GM23338 (cell line): ENCODE data around the gene LZTS3. TPM values are rescaled to one million over a fixed set of nuclear protein-coding genes. Genes with fewer than 3 reads are reported as not detected.

Source experiments
- ATAC-seq: fragments of 200-7000 bp; cut with Tn5 transposase; 3 replicates; pipeline ENCODE4 v1.9.1; 2020
- DNase-seq: peaks from one replicate; pipeline ENCODE4 v3.0.0-alpha.2; 2015; ENCODE audit warnings: low spot score
- H2AFZ ChIP-seq: fragments of 200-600 bp; sonication (generic); 2 replicates; pipeline ENCODE4 v1.8.0; 2016; ENCODE audit warnings: antibody characterized with exemption, mild to moderate bottlenecking, moderate library complexity
- H3F3A ChIP-seq: fragments of 200-600 bp; sonication (generic); replicated peaks from 2 replicates; pipeline ENCODE4 v1.8.0; 2017; ENCODE audit warnings: antibody characterized with exemption, mixed run types, low read depth
- H3K27ac ChIP-seq: fragments of 200-600 bp; sonication (generic); 2 replicates; pipeline ENCODE4 v1.6.1; 2016; ENCODE audit warnings: low read depth
- H3K27me3 ChIP-seq: fragments of 200-600 bp; sonication (generic); 2 replicates; pipeline ENCODE4 v1.8.0; 2016; ENCODE audit warnings: mild to moderate bottlenecking, mixed run types, moderate library complexity; ENCODE audit not compliant: insufficient read depth
- H3K36me3 ChIP-seq: fragments of 200-600 bp; sonication (generic); 2 replicates; pipeline ENCODE4 v1.8.0; 2016; ENCODE audit warnings: mild to moderate bottlenecking; ENCODE audit not compliant: insufficient read depth
- H3K4me1 ChIP-seq: fragments of 200-600 bp; sonication (generic); 2 replicates; pipeline ENCODE4 v1.8.0; 2016; ENCODE audit warnings: mild to moderate bottlenecking, moderate library complexity; ENCODE audit not compliant: insufficient read depth
- H3K4me2 ChIP-seq: fragments of 200-600 bp; sonication (generic); 2 replicates; pipeline ENCODE4 v1.7.1; 2017; ENCODE audit warnings: mixed run types
- H3K4me3 ChIP-seq: fragments of 200-600 bp; sonication (generic); 2 replicates; pipeline ENCODE4 v1.6.1; 2016; ENCODE audit warnings: mixed run types
- H3K79me2 ChIP-seq: fragments of 200-600 bp; sonication (generic); replicated peaks from 2 replicates; pipeline ENCODE4 v1.8.0; 2017; ENCODE audit warnings: mild to moderate bottlenecking; ENCODE audit not compliant: insufficient read depth
- H3K9me2 ChIP-seq: fragments of 200-600 bp; sonication (generic); 2 replicates; pipeline ENCODE4 v1.8.0; 2017; ENCODE audit not compliant: insufficient read depth
- H4K20me1 ChIP-seq: fragments of 200-600 bp; sonication (generic); replicated peaks from 2 replicates; pipeline ENCODE4 v1.8.0; 2017; ENCODE audit warnings: mild to moderate bottlenecking; ENCODE audit not compliant: insufficient read depth
- H3K27ac Mint-ChIP-seq: 2 replicates; pipeline ENCODE4 v1.8.0; 2020; ENCODE audit warnings: inconsistent platforms, mild to moderate bottlenecking, moderate library complexity, mixed read lengths
- H3K27me3 Mint-ChIP-seq: 3 replicates; pipeline ENCODE4 v1.8.0; 2022; ENCODE audit warnings: low read depth, mild to moderate bottlenecking, moderate library complexity, mixed read lengths, inconsistent platforms; ENCODE audit not compliant: insufficient read depth, poor library complexity
- H3K36me3 Mint-ChIP-seq: 3 replicates; pipeline ENCODE4 v1.8.0; 2021; ENCODE audit warnings: low read depth, mild to moderate bottlenecking, inconsistent platforms, moderate library complexity, mixed read lengths
- H3K4me1 Mint-ChIP-seq: 3 replicates; pipeline ENCODE4 v1.8.0; 2020; ENCODE audit warnings: mild to moderate bottlenecking, inconsistent platforms, mixed read lengths
- H3K4me3 Mint-ChIP-seq: 3 replicates; pipeline ENCODE4 v1.8.0; 2021; ENCODE audit warnings: moderate library complexity, mild to moderate bottlenecking, inconsistent platforms, mixed read lengths
- H3K9me3 Mint-ChIP-seq: 3 replicates; pipeline ENCODE4 v1.8.0; 2020; ENCODE audit warnings: moderate library complexity, mild to moderate bottlenecking, inconsistent platforms, mixed read lengths
- CREB1 ChIP-seq: fragments of 250-450 bp; sonication (Bioruptor Pico); IDR thresholded peaks from 2 replicates; pipeline ENCODE4 v1.5.0; 2020; ENCODE audit warnings: low read depth, mild to moderate bottlenecking, moderate library complexity
- EZH2 ChIP-seq: fragments of 200-600 bp; sonication (generic); IDR thresholded peaks from one replicate; pipeline ENCODE4 v1.8.0; 2017; ENCODE audit warnings: antibody characterized with exemption, mild to moderate bottlenecking, low read depth; ENCODE audit not compliant: unreplicated experiment
- EZH2phosphoT487 ChIP-seq: fragments of 200-600 bp; sonication (generic); IDR thresholded peaks from one replicate; pipeline ENCODE4 v1.8.1; 2018; ENCODE audit warnings: antibody characterized with exemption; ENCODE audit not compliant: unreplicated experiment
- JUNB ChIP-seq: IDR thresholded peaks from one replicate; pipeline ENCODE4 v1.6.1; 2016; ENCODE audit warnings: antibody characterized with exemption; ENCODE audit not compliant: unreplicated experiment
- POLR2AphosphoS5 ChIP-seq: IDR thresholded peaks from 2 replicates; pipeline ENCODE4 v1.6.1; 2016; ENCODE audit warnings: antibody characterized with exemption, low read depth
- STAT1 ChIP-seq: IDR thresholded peaks from one replicate; pipeline ENCODE4 v1.6.1; 2016; ENCODE audit warnings: antibody characterized with exemption; ENCODE audit not compliant: unreplicated experiment
- ZNF114 ChIP-seq: fragments of 250-450 bp; sonication (Bioruptor Pico); IDR thresholded peaks from 2 replicates; pipeline ENCODE4 v1.5.0; 2020; ENCODE audit warnings: mild to moderate bottlenecking, moderate library complexity
- ZNF331 ChIP-seq: fragments of 250-450 bp; sonication (Bioruptor Pico); IDR thresholded peaks from 2 replicates; pipeline ENCODE4 v1.5.0; 2020; ENCODE audit warnings: low read depth, mild to moderate bottlenecking, moderate library complexity
- polyA plus RNA-seq: library from polyadenylated mRNA; unstranded; fragments of >200 nt; fragmentation: Nextera tagmentation; extraction: Ambion mirVana; gene quantifications from 2 replicates; pipeline ENCODE4 v1.2.1, GENCODE V29; 2016
- total RNA-seq: library from RNA; depleted of rRNA; stranded (reverse); fragments of >200 nt; shearing (Covaris generic); gene quantifications from 2 replicates; pipeline ENCODE4 v1.2.3, GENCODE V29; 2014
- TF ChIP-seq, protein P1 (sequence below): IDR thresholded peaks from one replicate; pipeline ENCODE4 v1.6.1; 2018; ENCODE audit warnings: antibody characterized with exemption; ENCODE audit not compliant: unreplicated experiment
- TF ChIP-seq, protein P2 (sequence below), 2 experiments: fragments of 200-600 bp in 1 of 2; sonication (generic) in 1 of 2; conservative IDR thresholded peaks; 2 replicates each; pipeline versions ENCODE4 v1.5.1 to v1.6.1; 2016 to 2017; ENCODE audit warnings: antibody characterized with exemption in 2 of 2, low read depth in 2 of 2, mild to moderate bottlenecking in 2 of 2, moderate library complexity in 1 of 2
- TF ChIP-seq, protein P3 (sequence below): IDR thresholded peaks from 2 replicates; pipeline ENCODE4 v1.6.1; 2016; ENCODE audit warnings: antibody characterized with exemption

The LZTS3 gene
- total and polyA plus RNA-seq, 2 experiments from 2014 or later, result 9.7 to 40.7 TPM

DNA sequence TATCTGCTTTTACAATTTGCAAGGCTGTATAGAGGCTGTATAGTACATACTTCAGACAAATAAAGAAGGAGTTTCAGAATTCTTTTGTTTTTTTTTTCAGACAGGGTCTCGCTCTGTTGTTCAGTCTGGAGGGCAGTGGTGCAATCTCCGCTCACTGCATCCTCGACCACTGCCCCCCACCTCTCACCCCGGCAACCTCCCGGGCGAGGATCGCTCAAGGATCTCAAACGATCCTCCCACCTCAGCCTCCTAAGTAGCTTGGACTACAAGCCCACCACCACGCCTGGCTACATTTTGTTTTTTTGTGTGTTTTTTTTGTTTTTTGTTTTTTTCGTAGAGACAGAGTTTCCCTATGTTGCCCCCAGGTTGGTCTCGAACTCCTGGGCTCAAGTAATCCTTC lies 15.5 kb downstream of the LZTS3 start (continued):
- TF ChIP-seq, protein P1, sequence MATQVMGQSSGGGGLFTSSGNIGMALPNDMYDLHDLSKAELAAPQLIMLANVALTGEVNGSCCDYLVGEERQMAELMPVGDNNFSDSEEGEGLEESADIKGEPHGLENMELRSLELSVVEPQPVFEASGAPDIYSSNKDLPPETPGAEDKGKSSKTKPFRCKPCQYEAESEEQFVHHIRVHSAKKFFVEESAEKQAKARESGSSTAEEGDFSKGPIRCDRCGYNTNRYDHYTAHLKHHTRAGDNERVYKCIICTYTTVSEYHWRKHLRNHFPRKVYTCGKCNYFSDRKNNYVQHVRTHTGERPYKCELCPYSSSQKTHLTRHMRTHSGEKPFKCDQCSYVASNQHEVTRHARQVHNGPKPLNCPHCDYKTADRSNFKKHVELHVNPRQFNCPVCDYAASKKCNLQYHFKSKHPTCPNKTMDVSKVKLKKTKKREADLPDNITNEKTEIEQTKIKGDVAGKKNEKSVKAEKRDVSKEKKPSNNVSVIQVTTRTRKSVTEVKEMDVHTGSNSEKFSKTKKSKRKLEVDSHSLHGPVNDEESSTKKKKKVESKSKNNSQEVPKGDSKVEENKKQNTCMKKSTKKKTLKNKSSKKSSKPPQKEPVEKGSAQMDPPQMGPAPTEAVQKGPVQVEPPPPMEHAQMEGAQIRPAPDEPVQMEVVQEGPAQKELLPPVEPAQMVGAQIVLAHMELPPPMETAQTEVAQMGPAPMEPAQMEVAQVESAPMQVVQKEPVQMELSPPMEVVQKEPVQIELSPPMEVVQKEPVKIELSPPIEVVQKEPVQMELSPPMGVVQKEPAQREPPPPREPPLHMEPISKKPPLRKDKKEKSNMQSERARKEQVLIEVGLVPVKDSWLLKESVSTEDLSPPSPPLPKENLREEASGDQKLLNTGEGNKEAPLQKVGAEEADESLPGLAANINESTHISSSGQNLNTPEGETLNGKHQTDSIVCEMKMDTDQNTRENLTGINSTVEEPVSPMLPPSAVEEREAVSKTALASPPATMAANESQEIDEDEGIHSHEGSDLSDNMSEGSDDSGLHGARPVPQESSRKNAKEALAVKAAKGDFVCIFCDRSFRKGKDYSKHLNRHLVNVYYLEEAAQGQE, result no peak
- TF ChIP-seq EZH2 (no peak), STAT1 (no peak), CREB1 (no peak), JUNB (no peak), ZNF114 (no peak), ZNF331 (CRISPR knock-in tag) (no peak)
- TF ChIP-seq, protein P2, sequence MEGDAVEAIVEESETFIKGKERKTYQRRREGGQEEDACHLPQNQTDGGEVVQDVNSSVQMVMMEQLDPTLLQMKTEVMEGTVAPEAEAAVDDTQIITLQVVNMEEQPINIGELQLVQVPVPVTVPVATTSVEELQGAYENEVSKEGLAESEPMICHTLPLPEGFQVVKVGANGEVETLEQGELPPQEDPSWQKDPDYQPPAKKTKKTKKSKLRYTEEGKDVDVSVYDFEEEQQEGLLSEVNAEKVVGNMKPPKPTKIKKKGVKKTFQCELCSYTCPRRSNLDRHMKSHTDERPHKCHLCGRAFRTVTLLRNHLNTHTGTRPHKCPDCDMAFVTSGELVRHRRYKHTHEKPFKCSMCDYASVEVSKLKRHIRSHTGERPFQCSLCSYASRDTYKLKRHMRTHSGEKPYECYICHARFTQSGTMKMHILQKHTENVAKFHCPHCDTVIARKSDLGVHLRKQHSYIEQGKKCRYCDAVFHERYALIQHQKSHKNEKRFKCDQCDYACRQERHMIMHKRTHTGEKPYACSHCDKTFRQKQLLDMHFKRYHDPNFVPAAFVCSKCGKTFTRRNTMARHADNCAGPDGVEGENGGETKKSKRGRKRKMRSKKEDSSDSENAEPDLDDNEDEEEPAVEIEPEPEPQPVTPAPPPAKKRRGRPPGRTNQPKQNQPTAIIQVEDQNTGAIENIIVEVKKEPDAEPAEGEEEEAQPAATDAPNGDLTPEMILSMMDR (conservative IDR thresholded peaks at IDR 0.05; ENCODE audit: low read depth in 2 of 2), result no peak
- TF ChIP-seq, protein P3, sequence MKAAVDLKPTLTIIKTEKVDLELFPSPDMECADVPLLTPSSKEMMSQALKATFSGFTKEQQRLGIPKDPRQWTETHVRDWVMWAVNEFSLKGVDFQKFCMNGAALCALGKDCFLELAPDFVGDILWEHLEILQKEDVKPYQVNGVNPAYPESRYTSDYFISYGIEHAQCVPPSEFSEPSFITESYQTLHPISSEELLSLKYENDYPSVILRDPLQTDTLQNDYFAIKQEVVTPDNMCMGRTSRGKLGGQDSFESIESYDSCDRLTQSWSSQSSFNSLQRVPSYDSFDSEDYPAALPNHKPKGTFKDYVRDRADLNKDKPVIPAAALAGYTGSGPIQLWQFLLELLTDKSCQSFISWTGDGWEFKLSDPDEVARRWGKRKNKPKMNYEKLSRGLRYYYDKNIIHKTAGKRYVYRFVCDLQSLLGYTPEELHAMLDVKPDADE, result no peak

DNA sequence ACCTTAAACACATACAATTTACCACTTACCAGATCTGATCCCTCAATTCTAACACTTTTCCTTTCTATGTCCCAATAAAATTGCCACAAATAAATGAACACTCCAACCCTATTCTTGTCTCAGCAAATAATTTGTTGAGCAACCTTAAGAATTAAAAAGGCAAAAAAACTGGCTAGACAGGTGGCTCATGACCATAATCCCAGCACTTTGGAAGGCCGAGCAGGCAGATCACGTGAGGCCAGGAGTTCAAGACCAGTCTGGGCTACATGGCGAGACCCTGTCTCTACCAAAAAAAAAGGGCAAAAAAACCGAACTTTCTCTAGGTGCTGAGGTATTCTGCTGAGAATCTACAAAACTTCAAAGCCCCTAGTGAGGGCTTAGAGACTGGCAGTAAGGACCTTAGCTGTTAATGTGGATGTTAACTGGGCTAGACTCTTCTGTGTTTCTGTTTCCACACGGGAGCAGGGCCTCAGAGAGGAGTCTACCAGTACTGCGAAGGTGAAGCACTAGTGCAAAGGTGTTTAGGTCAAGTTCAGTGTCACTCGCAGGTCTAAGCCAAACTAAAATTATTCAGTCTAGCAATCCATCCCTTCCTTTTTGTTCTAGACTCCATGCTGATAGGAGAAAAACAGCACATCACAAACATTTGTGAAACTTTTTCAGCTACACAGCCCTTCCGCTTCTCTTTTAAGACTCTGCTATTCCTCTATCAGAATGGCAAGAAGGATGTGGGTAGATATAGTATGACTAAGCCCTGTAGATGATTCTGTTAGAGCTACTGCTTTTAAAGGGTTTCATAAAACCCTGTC lies 16.3 kb downstream of the LZTS3 start:
- Histone ChIP-seq H2AFZ (no peak overlapping the region), H3K27ac (no peak overlapping the region), H3F3A (peaks cover 3% of the 10 kb centered on the region; the same call in 1 of the 2 replicates), H3K4me1 (peaks cover 8% of the 10 kb centered on the region; the same call in 1 of the 2 replicates), H3K4me2 (no peak overlapping the region), H3K27me3 (no peaks in the 10 kb centered on the region), H3K4me3 (no peak overlapping the region), H3K79me2 (peaks cover 75% of the 10 kb centered on the region), H3K9me2 (no peaks in the 10 kb centered on the region), H4K20me1 (peaks cover 48% of the 10 kb centered on the region), H3K36me3 (no peaks in the 10 kb centered on the region)
- Mint-ChIP-seq H3K4me3 (peak overlapping the region; percentile 96; the same call in 1 of the 3 replicates), H3K4me1 (peaks cover 11% of the 10 kb centered on the region; the same call in 2 of the 3 replicates), H3K36me3 (no peaks in the 10 kb centered on the region; the same call in 2 of the 3 replicates), H3K27ac (no peak overlapping the region), H3K9me3 (peaks cover 3% of the 10 kb centered on the region; the same call in 2 of the 3 replicates), H3K27me3 (peaks cover 19% of the 10 kb centered on the region)
- ATAC-seq (no peak), DNase-seq (no peak)
- TF ChIP-seq CREB1, result no peak
- no peak for TF ChIP-seq ZNF114
- TF ChIP-seq, protein P1, result no peak
- TF ChIP-seq EZH2phosphoT487, result no peak
- TF ChIP-seq, protein P2 (conservative IDR thresholded peaks at IDR 0.05; ENCODE audit: low read depth in 2 of 2), result no peak
- TF ChIP-seq EZH2, result no peak
- no peak for TF ChIP-seq POLR2AphosphoS5
- no peak for TF ChIP-seq JUNB
- TF ChIP-seq ZNF331 (CRISPR knock-in tag), result no peak
